ENCODE data around the gene SNCG. TPM values are rescaled to one million over a fixed set of nuclear protein-coding genes. Genes with fewer than 3 reads are reported as not detected.
"Not testable (repeated sequence)": the region's sequence is repeated elsewhere in the genome, so short reads cannot be mapped to it uniquely, and the experiment has no call there.

Gene SNCG
- total RNA-seq, 4 donors from 2014 or later, result 5.3 to 32.4 (median 11.4) TPM

DNA sequence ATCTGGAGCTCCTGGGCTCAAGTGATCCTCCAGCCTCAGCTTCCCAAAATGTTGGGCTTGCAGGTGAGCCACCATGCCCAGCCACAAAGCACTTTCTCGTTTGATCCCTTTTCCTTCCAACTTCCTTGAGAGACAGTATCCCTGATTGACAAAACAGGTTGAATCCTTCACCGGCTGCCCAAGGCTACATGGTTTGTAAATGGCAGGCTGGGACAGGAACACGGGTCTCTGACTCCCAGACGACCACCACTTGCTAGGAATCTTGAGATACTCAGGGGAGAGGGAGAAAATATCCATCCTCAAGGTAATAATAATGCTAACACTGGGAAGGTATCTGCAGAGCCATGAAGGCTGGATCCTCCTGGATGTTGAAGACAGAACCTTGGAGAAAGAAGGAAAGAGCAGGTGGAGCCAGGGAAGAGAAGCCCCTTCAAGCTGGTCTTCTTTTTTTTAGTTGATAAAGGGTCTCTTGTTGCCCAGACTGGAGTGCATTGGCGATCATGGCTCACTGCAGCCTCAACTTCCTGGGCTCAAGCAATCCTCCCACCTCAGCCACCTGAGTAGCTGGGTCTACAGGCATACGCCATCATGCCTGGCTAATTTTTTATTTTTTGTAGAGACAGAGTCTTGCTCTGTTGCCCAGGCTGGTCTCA lies 20.8 kb upstream of the SNCG start:
- Histone ChIP-seq H3K9me3 (no peaks in the 10 kb centered on the region), H3K4me1 (peaks cover 0 to 11% (median 0%) of the 10 kb centered on the region in 3 donors), H3K4me3 (no peak overlapping the region), H3K36me3 (peaks cover 0 to 11% (median 0%) of the 10 kb centered on the region in 3 donors), H3K27ac (no peak overlapping the region), H3K27me3 (no peaks in the 10 kb centered on the region)
- intact Hi-C loops (cut with DNase I), result no loop called here
- no peak for TF ChIP-seq POLR2A (IDR thresholded peaks at IDR 0.05)
- TF ChIP-seq, protein P1, sequence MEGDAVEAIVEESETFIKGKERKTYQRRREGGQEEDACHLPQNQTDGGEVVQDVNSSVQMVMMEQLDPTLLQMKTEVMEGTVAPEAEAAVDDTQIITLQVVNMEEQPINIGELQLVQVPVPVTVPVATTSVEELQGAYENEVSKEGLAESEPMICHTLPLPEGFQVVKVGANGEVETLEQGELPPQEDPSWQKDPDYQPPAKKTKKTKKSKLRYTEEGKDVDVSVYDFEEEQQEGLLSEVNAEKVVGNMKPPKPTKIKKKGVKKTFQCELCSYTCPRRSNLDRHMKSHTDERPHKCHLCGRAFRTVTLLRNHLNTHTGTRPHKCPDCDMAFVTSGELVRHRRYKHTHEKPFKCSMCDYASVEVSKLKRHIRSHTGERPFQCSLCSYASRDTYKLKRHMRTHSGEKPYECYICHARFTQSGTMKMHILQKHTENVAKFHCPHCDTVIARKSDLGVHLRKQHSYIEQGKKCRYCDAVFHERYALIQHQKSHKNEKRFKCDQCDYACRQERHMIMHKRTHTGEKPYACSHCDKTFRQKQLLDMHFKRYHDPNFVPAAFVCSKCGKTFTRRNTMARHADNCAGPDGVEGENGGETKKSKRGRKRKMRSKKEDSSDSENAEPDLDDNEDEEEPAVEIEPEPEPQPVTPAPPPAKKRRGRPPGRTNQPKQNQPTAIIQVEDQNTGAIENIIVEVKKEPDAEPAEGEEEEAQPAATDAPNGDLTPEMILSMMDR (IDR thresholded peaks at IDR 0.05), result no peak
- 69 to 84% methylated on average over 6 of the region's 6 CpGs for WGBS, 2 donors
- DNase-seq, result no peak

DNA sequence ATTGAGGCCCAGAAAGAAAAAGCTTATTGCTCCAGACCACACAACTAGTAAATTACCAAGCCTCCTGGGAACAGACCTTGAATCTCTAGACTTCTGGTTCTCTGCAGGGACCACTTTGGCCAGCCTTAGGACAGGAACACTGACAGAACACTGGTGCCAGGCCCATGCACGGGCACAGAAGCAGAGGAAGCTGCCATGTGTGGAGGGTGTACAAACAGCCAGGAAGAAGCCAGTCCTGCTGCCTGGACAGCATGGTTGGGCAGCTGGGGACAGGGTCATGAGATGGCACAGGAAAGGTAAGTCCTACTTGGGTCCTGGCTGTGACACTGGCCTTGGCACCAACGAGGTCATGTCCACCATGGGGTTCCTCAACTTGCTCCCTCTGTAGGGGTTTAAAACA lies 20.1 kb upstream of the SNCG start:
- intact Hi-C loops (cut with DNase I), result no loop called here
- DNase-seq, result no peak
- Histone ChIP-seq H3K36me3 (peaks cover 0 to 11% (median 0%) of the 10 kb centered on the region in 3 donors), H3K9me3 (no peaks in the 10 kb centered on the region), H3K4me1 (peaks cover 0 to 11% (median 0%) of the 10 kb centered on the region in 3 donors), H3K4me3 (no peak overlapping the region), H3K27me3 (no peaks in the 10 kb centered on the region), H3K27ac (peak overlapping the region in 1 of 4 donors; percentile 21)
- no peak for TF ChIP-seq POLR2A (IDR thresholded peaks at IDR 0.05)
- WGBS, 2 donors, result 78 to 94% methylated on average over 2 of the region's 2 CpGs

- DNase-seq; H3K36me3 ChIP-seq; intact Hi-C loops (cut with DNase I); H3K9me3 ChIP-seq; H3K27ac ChIP-seq; H3K27me3 ChIP-seq: not testable (repeated sequence)
- WGBS, 2 donors, result 82 to 91% methylated on average over 13 to 15 of the region's 16 CpGs
- H3K4me3 ChIP-seq, result peak overlapping the region in 2 of 4 donors; percentile 26 to 30
- peaks cover 0 to 24% (median 0%) of the 10 kb centered on the region in 3 donors for H3K4me1 ChIP-seq
Observed at GRCh38 chr10:86940076-86940475, 18.3 kb upstream of the SNCG start.

DNA sequence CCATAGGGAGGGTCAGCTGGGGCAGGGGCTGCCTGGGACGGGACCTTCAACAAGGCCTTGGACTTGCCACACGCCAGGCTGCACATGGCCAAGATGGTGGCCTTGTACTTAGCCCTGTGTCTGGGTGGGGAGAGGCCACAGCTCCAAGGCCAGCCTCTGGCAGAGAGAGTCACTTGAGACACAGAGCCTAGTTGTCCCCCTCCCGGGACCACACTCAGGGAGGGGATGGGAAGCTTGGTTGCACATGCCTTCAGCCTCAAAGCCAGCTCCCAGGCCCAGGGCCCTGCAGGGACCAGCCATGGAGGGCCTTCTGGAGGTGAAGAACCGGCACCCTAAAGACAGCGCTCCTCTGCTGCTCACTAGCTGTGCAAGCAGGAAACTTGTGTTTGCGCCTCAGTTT lies 17.7 kb upstream of the SNCG start:
- intact Hi-C loops (cut with DNase I), result no loop called here
- TF ChIP-seq, protein P1 (IDR thresholded peaks at IDR 0.05), result no peak
- TF ChIP-seq POLR2A (IDR thresholded peaks at IDR 0.05), result no peak
- no peak overlapping the region for H3K27ac ChIP-seq
- no peak for DNase-seq
- no peaks in the 10 kb centered on the region for H3K27me3 ChIP-seq
- no peak overlapping the region for H3K4me3 ChIP-seq
- H3K9me3 ChIP-seq, result no peaks in the 10 kb centered on the region
- H3K36me3 ChIP-seq, result no peaks in the 10 kb centered on the region
- peaks cover 0 to 30% (median under 1%) of the 10 kb centered on the region in 3 donors for H3K4me1 ChIP-seq
- WGBS, 2 donors, result 75 to 94% methylated on average over 2 to 4 of the region's 6 CpGs

GRCh38 chr10:86941426-86941825 lies 17.0 kb upstream of the SNCG start:
- Histone ChIP-seq H3K4me3 (no peak overlapping the region), H3K4me1 (peaks cover 0 to 37% (median 6%) of the 10 kb centered on the region in 3 donors), H3K27me3 (no peaks in the 10 kb centered on the region), H3K9me3 (no peaks in the 10 kb centered on the region), H3K27ac (no peak overlapping the region), H3K36me3 (no peaks in the 10 kb centered on the region)
- DNase-seq, result no peak
- intact Hi-C loops (cut with DNase I), result no loop called here
- TF ChIP-seq, protein P1 (IDR thresholded peaks at IDR 0.05), result no peak
- TF ChIP-seq POLR2A (IDR thresholded peaks at IDR 0.05), result no peak
- 50 to 86% methylated on average over 1 to 2 of the region's 2 CpGs for WGBS, 2 donors

DNA sequence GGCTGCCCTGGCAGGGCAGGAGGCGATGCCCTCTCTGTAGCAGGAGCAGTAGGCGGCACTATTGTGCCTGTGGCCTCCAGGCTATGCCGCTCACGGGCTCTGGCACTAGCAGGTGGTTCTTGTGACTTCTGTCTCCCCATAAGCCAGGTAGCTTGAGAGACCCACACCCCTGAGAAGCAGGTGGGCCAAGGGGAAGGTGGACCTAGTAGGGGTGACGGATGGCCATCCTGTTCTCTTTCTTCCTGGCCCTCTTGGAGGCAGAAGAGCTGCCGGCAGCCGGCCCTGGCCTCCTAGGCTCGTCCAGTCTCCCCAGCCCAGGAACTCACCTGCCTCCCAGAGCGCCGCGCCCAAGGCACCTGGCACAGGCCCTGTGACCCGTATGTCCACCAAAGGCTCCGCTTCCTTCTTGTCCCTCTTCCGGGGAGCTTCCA lies 16.4 kb upstream of the SNCG start:
- no peak for DNase-seq
- Histone ChIP-seq H3K9me3 (no peaks in the 10 kb centered on the region), H3K4me1 (peaks cover 0 to 43% (median 6%) of the 10 kb centered on the region in 3 donors), H3K27me3 (no peaks in the 10 kb centered on the region), H3K36me3 (no peaks in the 10 kb centered on the region), H3K4me3 (no peak overlapping the region), H3K27ac (no peak overlapping the region)
- 86 to 93% methylated on average over 8 to 13 of the region's 14 CpGs for WGBS, 2 donors
- intact Hi-C loops (cut with DNase I), result no loop called here
- no peak for TF ChIP-seq POLR2A (IDR thresholded peaks at IDR 0.05)
- TF ChIP-seq, protein P1 (IDR thresholded peaks at IDR 0.05), result no peak
